Natural killer cell (primary cell): ENCODE results near the gene PRRT2. TPM values are rescaled to one million over a fixed set of nuclear protein-coding genes. Genes with fewer than 3 reads are reported as not detected.

Experiments
- ATAC-seq, 3 donors: fragments of 150-1000 bp in 2 of 3; fragments of 200-7000 bp in 1 of 3; cut with Tn5 transposase; 1 replicate in 1 of 3; 2 replicates in 2 of 3; pipeline ENCODE4 v1.10.0; 2021; ENCODE audit warnings: mild to moderate bottlenecking in 2 of 3, moderate library complexity in 2 of 3
- DNase-seq, 2 donors: peaks; one replicate each; pipeline versions ENCODE4 v3.0.0 to v3.0.0-alpha.2; 2013 to 2021; ENCODE audit warnings: mixed read lengths in 1 of 2
- H3K27ac ChIP-seq: one replicate; pipeline ENCODE4 v1.5.1; 2013; ENCODE audit warnings: mild to moderate bottlenecking, low read length
- H3K27me3 ChIP-seq: one replicate; pipeline ENCODE4 v1.6.1; 2013; ENCODE audit warnings: low read length; ENCODE audit not compliant: control insufficient read depth, insufficient read depth
- H3K36me3 ChIP-seq: one replicate; pipeline ENCODE4 v1.6.1; 2013; ENCODE audit warnings: low read length; ENCODE audit not compliant: control insufficient read depth, insufficient read depth
- H3K4me1 ChIP-seq: one replicate; pipeline ENCODE4 v1.6.1; 2013; ENCODE audit warnings: low read length; ENCODE audit not compliant: control insufficient read depth, insufficient read depth
- H3K4me3 ChIP-seq: one replicate; pipeline ENCODE4 v1.5.1; 2013; ENCODE audit warnings: low read length
- H3K9me3 ChIP-seq: one replicate; pipeline ENCODE4 v1.6.1; 2013; ENCODE audit warnings: low read length; ENCODE audit not compliant: control insufficient read depth, insufficient read depth
- H3K27ac Mint-ChIP-seq, 2 donors: one replicate each; pipeline ENCODE4 v1.8.0; 2022; ENCODE audit warnings: mild to moderate bottlenecking in 2 of 2, mixed read lengths in 2 of 2, moderate library complexity in 1 of 2
- H3K27me3 Mint-ChIP-seq, 2 donors: one replicate each; pipeline ENCODE4 v1.8.0; 2022; ENCODE audit warnings: low read depth in 2 of 2, mixed read lengths in 2 of 2
- H3K36me3 Mint-ChIP-seq: one replicate; pipeline ENCODE4 v1.8.0; 2022; ENCODE audit warnings: mixed read lengths
- H3K4me1 Mint-ChIP-seq, 2 donors: one replicate each; pipeline ENCODE4 v1.8.0; 2022; ENCODE audit warnings: mixed read lengths in 2 of 2
- H3K4me3 Mint-ChIP-seq: one replicate; pipeline ENCODE4 v1.8.0; 2022; ENCODE audit warnings: mild to moderate bottlenecking, moderate library complexity, mixed read lengths
- H3K9me3 Mint-ChIP-seq, 2 donors: one replicate each; pipeline ENCODE4 v1.8.0; 2022; ENCODE audit warnings: mixed read lengths in 2 of 2
- WGBS: methylation state at CpG from one replicate; pipeline ENCODE4 v1.1.7; 2013; ENCODE audit warnings: missing lambda C conversion rate; ENCODE audit not compliant: insufficient coverage; 5-methylcytosine and 5-hydroxymethylcytosine counted together
- intact Hi-C: fragments of 100-400 bp; cut with micrococcal nuclease; formaldehyde crosslinking; loops from one replicate; pipeline ENCODE4 v1.14.2; 2022
- total RNA-seq, 4 donors: library from RNA; stranded (reverse); fragments of 120-200 nt in 1 of 4; gene quantifications; one replicate each; pipeline versions ENCODE4 v1.2.3 to v1.2.4, GENCODE V29; 2013 to 2022
- TF ChIP-seq, protein P1 (sequence below): fragments of 200-600 bp; IDR thresholded peaks from one replicate; pipeline ENCODE4 v1.8.0; 2022; ENCODE audit warnings: antibody characterized with exemption

Gene PRRT2
- total RNA-seq, 3 donors from 2014 or later (not counting 1 experiment from before 2014, with no cell fraction given): 0.70 to 1.4 (median 0.91) TPM

DNA sequence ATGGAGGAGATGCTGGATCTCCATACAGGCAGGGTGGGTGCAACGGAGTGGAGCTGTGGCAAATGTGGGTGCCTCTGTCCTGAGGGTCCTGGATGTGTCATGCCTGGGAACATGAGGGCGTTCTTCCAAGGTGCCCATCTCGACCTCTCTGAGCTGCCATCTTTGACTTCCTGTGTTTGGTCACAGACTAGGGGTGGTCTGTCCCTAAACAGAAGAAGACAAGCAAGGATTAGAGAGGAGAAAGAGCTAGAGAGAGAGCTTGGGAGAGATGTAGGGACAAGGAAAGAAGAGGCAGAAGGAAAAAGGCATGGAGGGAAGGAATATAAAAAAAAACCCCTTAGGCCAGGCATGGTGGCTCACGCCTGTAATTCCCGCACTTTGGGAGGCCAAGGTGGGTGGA is 37.3 kb upstream of the PRRT2 start:
- ATAC-seq: no peak
- Mint-ChIP-seq H3K27ac (no peak overlapping the region), H3K4me1 (peaks cover 0 to 5% of the 10 kb centered on the region in 2 donors), H3K9me3 (no peaks in the 10 kb centered on the region), H3K27me3 (no peaks in the 10 kb centered on the region), H3K36me3 (no peaks in the 10 kb centered on the region), H3K4me3 (no peak overlapping the region)
- Histone ChIP-seq H3K27ac (no peak overlapping the region), H3K36me3 (no peaks in the 10 kb centered on the region), H3K4me1 (no peaks in the 10 kb centered on the region), H3K4me3 (no peak overlapping the region), H3K27me3 (no peaks in the 10 kb centered on the region), H3K9me3 (no peaks in the 10 kb centered on the region)
- TF ChIP-seq, protein P1, sequence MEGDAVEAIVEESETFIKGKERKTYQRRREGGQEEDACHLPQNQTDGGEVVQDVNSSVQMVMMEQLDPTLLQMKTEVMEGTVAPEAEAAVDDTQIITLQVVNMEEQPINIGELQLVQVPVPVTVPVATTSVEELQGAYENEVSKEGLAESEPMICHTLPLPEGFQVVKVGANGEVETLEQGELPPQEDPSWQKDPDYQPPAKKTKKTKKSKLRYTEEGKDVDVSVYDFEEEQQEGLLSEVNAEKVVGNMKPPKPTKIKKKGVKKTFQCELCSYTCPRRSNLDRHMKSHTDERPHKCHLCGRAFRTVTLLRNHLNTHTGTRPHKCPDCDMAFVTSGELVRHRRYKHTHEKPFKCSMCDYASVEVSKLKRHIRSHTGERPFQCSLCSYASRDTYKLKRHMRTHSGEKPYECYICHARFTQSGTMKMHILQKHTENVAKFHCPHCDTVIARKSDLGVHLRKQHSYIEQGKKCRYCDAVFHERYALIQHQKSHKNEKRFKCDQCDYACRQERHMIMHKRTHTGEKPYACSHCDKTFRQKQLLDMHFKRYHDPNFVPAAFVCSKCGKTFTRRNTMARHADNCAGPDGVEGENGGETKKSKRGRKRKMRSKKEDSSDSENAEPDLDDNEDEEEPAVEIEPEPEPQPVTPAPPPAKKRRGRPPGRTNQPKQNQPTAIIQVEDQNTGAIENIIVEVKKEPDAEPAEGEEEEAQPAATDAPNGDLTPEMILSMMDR: no peak
- intact Hi-C loops: no loop called here
- 89% methylated on average over 5 of the region's 5 CpGs for WGBS
- DNase-seq: no peak

DNA sequence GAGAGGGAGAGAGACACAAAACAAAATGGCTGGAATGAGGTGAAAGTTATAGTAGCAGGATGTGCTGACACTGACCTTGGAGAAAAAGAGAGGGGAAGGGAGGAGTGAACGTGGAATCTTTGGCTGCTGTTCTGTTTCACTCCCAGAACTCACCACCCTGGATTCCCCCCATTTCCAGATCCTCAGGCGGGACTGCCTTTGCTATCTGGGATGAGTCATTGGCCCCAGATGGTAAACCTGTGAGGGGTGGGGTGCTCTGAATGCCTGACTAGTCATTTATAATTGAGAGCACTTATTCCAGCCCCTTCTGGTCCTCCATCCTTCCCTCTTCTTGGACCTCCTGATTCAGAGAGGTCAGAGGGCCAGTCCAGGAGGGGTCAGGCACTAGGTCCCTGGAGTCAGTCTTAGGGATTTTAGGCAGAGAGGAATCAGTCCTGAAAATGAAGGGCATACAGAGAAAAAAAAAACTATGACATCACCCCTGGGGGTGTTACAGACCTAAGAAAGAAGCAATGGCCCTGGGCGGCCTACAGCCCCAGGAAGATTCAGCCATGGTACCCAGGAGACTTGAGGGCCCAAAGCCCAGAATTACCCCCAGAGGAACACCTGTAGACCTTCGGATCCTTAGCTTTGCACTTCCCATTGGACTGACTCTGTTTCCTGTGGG is 36.1 kb upstream of the PRRT2 start:
- Mint-ChIP-seq H3K4me1 (peaks cover 0 to 5% of the 10 kb centered on the region in 2 donors), H3K36me3 (no peaks in the 10 kb centered on the region), H3K27ac (no peak overlapping the region), H3K4me3 (no peak overlapping the region), H3K9me3 (no peaks in the 10 kb centered on the region), H3K27me3 (no peaks in the 10 kb centered on the region)
- TF ChIP-seq, protein P1: no peak
- Histone ChIP-seq H3K4me3 (no peak overlapping the region), H3K27ac (no peak overlapping the region), H3K9me3 (no peaks in the 10 kb centered on the region), H3K27me3 (no peaks in the 10 kb centered on the region), H3K4me1 (no peaks in the 10 kb centered on the region), H3K36me3 (no peaks in the 10 kb centered on the region)
- intact Hi-C loops: no loop called here
- DNase-seq (no peak), ATAC-seq (no peak)
- WGBS: 93% methylated on average over 2 of the region's 4 CpGs

DNA sequence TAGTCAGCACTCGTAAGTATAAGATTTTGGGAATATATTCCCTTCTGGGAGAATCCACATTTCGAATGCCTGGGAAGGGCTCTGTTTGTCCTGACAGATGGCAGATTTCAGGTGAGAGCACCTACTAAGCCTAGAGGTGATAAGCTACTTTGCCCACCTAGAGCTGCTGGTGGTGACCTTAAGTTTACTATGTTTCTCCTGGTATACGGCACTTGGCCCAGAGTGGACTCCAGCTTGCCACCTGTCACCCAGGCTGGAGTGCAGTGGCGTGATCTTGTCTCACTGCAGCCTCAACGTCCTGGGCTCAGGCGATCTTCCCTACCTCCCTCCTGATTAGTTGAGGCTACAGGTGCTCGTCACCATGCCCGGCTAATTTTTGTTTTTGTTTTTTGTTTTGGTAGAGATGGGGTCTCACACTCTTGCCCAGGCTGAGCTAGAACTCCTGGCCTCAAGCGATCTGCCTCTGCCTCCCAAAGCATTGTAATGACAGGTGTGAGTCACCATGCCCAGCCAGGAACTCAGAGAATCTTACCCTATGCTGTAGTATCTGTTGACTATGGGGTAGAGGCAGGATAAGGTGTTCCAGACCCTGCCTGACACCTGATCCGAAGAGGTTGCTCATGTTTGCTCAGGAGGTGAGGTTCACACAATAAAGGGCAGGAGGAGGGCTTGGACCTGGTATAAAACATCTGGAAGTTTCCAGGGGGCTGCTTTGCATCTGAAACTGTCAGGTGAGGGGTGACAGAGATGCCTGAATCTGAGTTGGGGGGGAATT is 34.2 kb upstream of the PRRT2 start, which contains the start of gene ZG16:
ZG16 (plus strand) TSS at position 681 of the 775 bp plus-strand sequence. CDS start 1,011 bp downstream, outside the sequence.
- peaks cover 0 to 5% of the 10 kb centered on the region in 2 donors for H3K4me1 Mint-ChIP-seq
- H3K27ac ChIP-seq: no peak within 1 kb of the TSS
- 80% methylated on average over 9 of the region's 10 CpGs for WGBS

More for the DNA sequence above, 34.2 kb upstream of the PRRT2 start, which contains the start of gene ZG16:
- Histone ChIP-seq H3K27me3 (no peaks in the 10 kb centered on the region), H3K4me3 (no peak within 1 kb of the TSS), H3K9me3 (no peaks in the 10 kb centered on the region), H3K36me3 (no peaks in the 10 kb centered on the region), H3K4me1 (no peaks in the 10 kb centered on the region)
- Mint-ChIP-seq H3K27ac (no peak within 1 kb of the TSS), H3K36me3 (no peaks in the 10 kb centered on the region), H3K4me3 (no peak within 1 kb of the TSS), H3K9me3 (no peaks in the 10 kb centered on the region), H3K27me3 (no peaks in the 10 kb centered on the region)
- intact Hi-C loops: no loop called here
- TF ChIP-seq, protein P1: no peak
- no peak for ATAC-seq
- DNase-seq: no peak
